ENCODE measurements around the gene PLEKHA1. TPM values are rescaled to one million over a fixed set of nuclear protein-coding genes. Genes with fewer than 3 reads are reported as not detected.

The PLEKHA1 gene
- total and polyA plus RNA-seq, 2 of the 13 experiments (the other 11 are each of a cell fraction or from before 2014, with no cell fraction given): 32.2 to 53.3 TPM

GRCh38 chr10:122331615-122332446 is 42.7 kb upstream of the PLEKHA1 start (continued):
- TF ChIP-seq ZSCAN21 (CRISPR knock-in tag; IDR thresholded peaks at IDR 0.05; ENCODE audit: borderline replicate concordance) (peak; percentile 48; the same call in 1 of the 2 replicates), KDM6A (CRISPR knock-in tag; IDR thresholded peaks at IDR 0.05; ENCODE audit: low read depth) (no peak), SPEN (CRISPR knock-in tag; IDR thresholded peaks at IDR 0.05; ENCODE audit: low read depth) (0 out of 2 replicates have a peak, but pooled peaks have one; percentile 28), ZNF775 (CRISPR knock-in tag; IDR thresholded peaks at IDR 0.05; ENCODE audit: borderline replicate concordance) (no peak), ZNF572 (CRISPR knock-in tag; IDR thresholded peaks at IDR 0.05) (no peak), SAFB2 (CRISPR knock-in tag; IDR thresholded peaks at IDR 0.05; ENCODE audit: borderline replicate concordance, low read depth) (no peak), ZNF382 (CRISPR knock-in tag; IDR thresholded peaks at IDR 0.05; ENCODE audit: borderline replicate concordance) (no peak), NR2F2 (IDR thresholded peaks at IDR 0.05; ENCODE audit: borderline replicate concordance, low read depth) (peak; percentile 53; the same call in 1 of the 2 replicates), ZNF263 (CRISPR knock-in tag; IDR thresholded peaks at IDR 0.05) (peak; percentile 62; the same call in 1 of the 2 replicates), NFYC (CRISPR knock-in tag; IDR thresholded peaks at IDR 0.05) (no peak), ZNF580 (CRISPR knock-in tag; IDR thresholded peaks at IDR 0.05; ENCODE audit: borderline replicate concordance, low read depth) (peak; percentile 42), TP53 (CRISPR knock-in tag; conservative IDR thresholded peaks at IDR 0.05) (no peak), FOXA1 (IDR thresholded peaks at IDR 0.05) (no peak), FOXA1 (CRISPR knock-in tag; IDR thresholded peaks at IDR 0.05) (peak; percentile 27; the same call in 1 of the 2 replicates), SP1 (IDR thresholded peaks at IDR 0.05) (no peak), SP1 (CRISPR knock-in tag; IDR thresholded peaks at IDR 0.05) (0 out of 2 replicates have a peak, but pooled peaks have one; percentile 18), REL (CRISPR knock-in tag; conservative IDR thresholded peaks at IDR 0.05) (no peak)
- TF ChIP-seq, protein P1, sequence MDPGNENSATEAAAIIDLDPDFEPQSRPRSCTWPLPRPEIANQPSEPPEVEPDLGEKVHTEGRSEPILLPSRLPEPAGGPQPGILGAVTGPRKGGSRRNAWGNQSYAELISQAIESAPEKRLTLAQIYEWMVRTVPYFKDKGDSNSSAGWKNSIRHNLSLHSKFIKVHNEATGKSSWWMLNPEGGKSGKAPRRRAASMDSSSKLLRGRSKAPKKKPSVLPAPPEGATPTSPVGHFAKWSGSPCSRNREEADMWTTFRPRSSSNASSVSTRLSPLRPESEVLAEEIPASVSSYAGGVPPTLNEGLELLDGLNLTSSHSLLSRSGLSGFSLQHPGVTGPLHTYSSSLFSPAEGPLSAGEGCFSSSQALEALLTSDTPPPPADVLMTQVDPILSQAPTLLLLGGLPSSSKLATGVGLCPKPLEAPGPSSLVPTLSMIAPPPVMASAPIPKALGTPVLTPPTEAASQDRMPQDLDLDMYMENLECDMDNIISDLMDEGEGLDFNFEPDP (CRISPR knock-in tag; conservative IDR thresholded peaks at IDR 0.05): no peak
- TF ChIP-seq, protein P2, sequence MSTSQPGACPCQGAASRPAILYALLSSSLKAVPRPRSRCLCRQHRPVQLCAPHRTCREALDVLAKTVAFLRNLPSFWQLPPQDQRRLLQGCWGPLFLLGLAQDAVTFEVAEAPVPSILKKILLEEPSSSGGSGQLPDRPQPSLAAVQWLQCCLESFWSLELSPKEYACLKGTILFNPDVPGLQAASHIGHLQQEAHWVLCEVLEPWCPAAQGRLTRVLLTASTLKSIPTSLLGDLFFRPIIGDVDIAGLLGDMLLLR (CRISPR knock-in tag; IDR thresholded peaks at IDR 0.05): no peak
- TF ChIP-seq, protein P3, sequence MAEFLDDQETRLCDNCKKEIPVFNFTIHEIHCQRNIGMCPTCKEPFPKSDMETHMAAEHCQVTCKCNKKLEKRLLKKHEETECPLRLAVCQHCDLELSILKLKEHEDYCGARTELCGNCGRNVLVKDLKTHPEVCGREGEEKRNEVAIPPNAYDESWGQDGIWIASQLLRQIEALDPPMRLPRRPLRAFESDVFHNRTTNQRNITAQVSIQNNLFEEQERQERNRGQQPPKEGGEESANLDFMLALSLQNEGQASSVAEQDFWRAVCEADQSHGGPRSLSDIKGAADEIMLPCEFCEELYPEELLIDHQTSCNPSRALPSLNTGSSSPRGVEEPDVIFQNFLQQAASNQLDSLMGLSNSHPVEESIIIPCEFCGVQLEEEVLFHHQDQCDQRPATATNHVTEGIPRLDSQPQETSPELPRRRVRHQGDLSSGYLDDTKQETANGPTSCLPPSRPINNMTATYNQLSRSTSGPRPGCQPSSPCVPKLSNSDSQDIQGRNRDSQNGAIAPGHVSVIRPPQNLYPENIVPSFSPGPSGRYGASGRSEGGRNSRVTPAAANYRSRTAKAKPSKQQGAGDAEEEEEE (CRISPR knock-in tag; IDR thresholded peaks at IDR 0.05; ENCODE audit: borderline replicate concordance): no peak
- TF ChIP-seq, protein P4, sequence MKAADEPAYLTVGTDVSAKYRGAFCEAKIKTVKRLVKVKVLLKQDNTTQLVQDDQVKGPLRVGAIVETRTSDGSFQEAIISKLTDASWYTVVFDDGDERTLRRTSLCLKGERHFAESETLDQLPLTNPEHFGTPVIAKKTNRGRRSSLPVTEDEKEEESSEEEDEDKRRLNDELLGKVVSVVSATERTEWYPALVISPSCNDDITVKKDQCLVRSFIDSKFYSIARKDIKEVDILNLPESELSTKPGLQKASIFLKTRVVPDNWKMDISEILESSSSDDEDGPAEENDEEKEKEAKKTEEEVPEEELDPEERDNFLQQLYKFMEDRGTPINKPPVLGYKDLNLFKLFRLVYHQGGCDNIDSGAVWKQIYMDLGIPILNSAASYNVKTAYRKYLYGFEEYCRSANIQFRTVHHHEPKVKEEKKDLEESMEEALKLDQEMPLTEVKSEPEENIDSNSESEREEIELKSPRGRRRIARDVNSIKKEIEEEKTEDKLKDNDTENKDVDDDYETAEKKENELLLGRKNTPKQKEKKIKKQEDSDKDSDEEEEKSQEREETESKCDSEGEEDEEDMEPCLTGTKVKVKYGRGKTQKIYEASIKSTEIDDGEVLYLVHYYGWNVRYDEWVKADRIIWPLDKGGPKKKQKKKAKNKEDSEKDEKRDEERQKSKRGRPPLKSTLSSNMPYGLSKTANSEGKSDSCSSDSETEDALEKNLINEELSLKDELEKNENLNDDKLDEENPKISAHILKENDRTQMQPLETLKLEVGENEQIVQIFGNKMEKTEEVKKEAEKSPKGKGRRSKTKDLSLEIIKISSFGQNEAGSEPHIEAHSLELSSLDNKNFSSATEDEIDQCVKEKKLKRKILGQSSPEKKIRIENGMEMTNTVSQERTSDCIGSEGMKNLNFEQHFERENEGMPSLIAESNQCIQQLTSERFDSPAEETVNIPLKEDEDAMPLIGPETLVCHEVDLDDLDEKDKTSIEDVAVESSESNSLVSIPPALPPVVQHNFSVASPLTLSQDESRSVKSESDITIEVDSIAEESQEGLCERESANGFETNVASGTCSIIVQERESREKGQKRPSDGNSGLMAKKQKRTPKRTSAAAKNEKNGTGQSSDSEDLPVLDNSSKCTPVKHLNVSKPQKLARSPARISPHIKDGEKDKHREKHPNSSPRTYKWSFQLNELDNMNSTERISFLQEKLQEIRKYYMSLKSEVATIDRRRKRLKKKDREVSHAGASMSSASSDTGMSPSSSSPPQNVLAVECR (CRISPR knock-in tag; IDR thresholded peaks at IDR 0.05; ENCODE audit: borderline replicate concordance): no peak; the same call in 1 of the 2 replicates
